ENCODE measurements around the gene ATP6V0B. TPM values are rescaled to one million over a fixed set of nuclear protein-coding genes. Genes with fewer than 3 reads are reported as not detected.

ATP6V0B gene
- total and polyA plus RNA-seq, 2 of the 4 experiments (the other 2 are of a cell fraction): 72.1 to 169 TPM

- BruUV-seq (replicated peaks): no TSS peak
- H3K56ac ChIP-seq (ENCODE audit: extremely low read depth, insufficient read depth, low read length): no peak overlapping the region
- H2AFZ ChIP-seq (replicated peaks; ENCODE audit: low read length, poor library complexity): no peak overlapping the region
- H4K91ac ChIP-seq (ENCODE audit: insufficient read depth, low read depth, low read length): no peak overlapping the region
- H3K79me1 ChIP-seq (ENCODE audit: low read depth in 1 of 2, low read length in 2 of 2): peaks cover 21 to 33% of the 10 kb centered on the region in 2 experiments; a peak in 3 of 4 replicates
- peaks cover 12% of the 10 kb centered on the region for H3K36me3 ChIP-seq (ENCODE audit: control insufficient read depth, insufficient read depth, low read length)
- H2AK9ac ChIP-seq (replicated peaks; ENCODE audit: low read depth, low read length, poor library complexity): no peak overlapping the region
- no peak overlapping the region for H2AK5ac ChIP-seq (ENCODE audit: low read depth, low read length)
- H4K20me1 ChIP-seq (ENCODE audit: insufficient read depth, low read length): peaks cover 12% of the 10 kb centered on the region
- POLR2A ChIA-PET (ENCODE audit: unreplicated experiment): no interaction called here
- H2BK120ac ChIP-seq (ENCODE audit: low read depth, low read length): no peak overlapping the region
- TF ChIP-seq BHLHE40 (IDR thresholded peaks at IDR 0.05; ENCODE audit: low read depth, low read length) (no peak), MAFK (IDR thresholded peaks at IDR 0.05; ENCODE audit: low read depth, low read length) (no peak), CHD1 (IDR thresholded peaks at IDR 0.05; ENCODE audit: low read depth, low read length) (no peak), RFX5 (IDR thresholded peaks at IDR 0.05; ENCODE audit: low read depth, low read length) (no peak)
- no peak overlapping the region for H3K18ac ChIP-seq (ENCODE audit: low read depth, low read length)
- peaks cover 19% of the 10 kb centered on the region for H3K9me1 ChIP-seq (ENCODE audit: insufficient read depth, low read length)
- 100% methylated on average over 6 of the region's 17 CpGs; no CpG with 5 or more reads in 1 of the 2 experiments for WGBS, 2 experiments (ENCODE audit: extremely low coverage in 2 of 2, insufficient read length in 1 of 2)
- H3K23ac ChIP-seq (ENCODE audit: low read depth, low read length): no peak overlapping the region
- CTCF ChIA-PET: no interaction called here
- H3K9me3 ChIP-seq (ENCODE audit: control insufficient read depth, insufficient read depth, low read length): no peaks in the 10 kb centered on the region
- H2BK15ac ChIP-seq (ENCODE audit: low read depth, low read length): no peak overlapping the region
- H3K4me3 ChIP-seq (ENCODE audit: insufficient read depth, low read depth, low read length): no peak overlapping the region
- peaks cover 5% of the 10 kb centered on the region for H3K4me1 ChIP-seq (ENCODE audit: control insufficient read depth, insufficient read depth, low read length)
- no peak overlapping the region for H2BK20ac ChIP-seq (ENCODE audit: low read depth, low read length)
- DNase-seq (no peak), ATAC-seq (ENCODE audit: low read depth) (no peak)
- H3K27me3 ChIP-seq (ENCODE audit: control insufficient read depth, insufficient read depth, low read length): no peaks in the 10 kb centered on the region
- no peak overlapping the region for H3K4ac ChIP-seq (ENCODE audit: low read depth, low read length)
- in situ Hi-C loops (cut with MboI; ENCODE audit: low sequenced_read_pairs): loop anchor here (25.0 kb wide), 1 partner anchor 434 kb away; the partner anchor contains the start of gene PTPRF
- dilution Hi-C loops (cut with HindIII; ENCODE audit: low sequenced_read_pairs, unreplicated experiment): no loop called here
- intact Hi-C loops (cut with micrococcal nuclease): no loop called here
- no peak overlapping the region for H3K14ac ChIP-seq (replicated peaks; ENCODE audit: low read depth, low read length)
- no peak overlapping the region for H3K9ac ChIP-seq (ENCODE audit: low read depth, low read length)
- no peak overlapping the region for H3K27ac ChIP-seq (ENCODE audit: insufficient read depth, low read length)
- H2BK5ac ChIP-seq (ENCODE audit: low read depth, low read length, poor library complexity, severe bottlenecking): no peak overlapping the region
- H4K8ac ChIP-seq (ENCODE audit: low read depth in 2 of 2, low read length in 2 of 2): no peak overlapping the region
- no peak overlapping the region for H4K5ac ChIP-seq (ENCODE audit: low read depth, low read length)
- no peak overlapping the region for H3K4me2 ChIP-seq (ENCODE audit: low read depth, low read length)
Observed at GRCh38 chr1:43971336-43971980, 3.3 kb upstream of the ATP6V0B start.

Measured in IMR-90 (cell line).